ENCODE results near the gene OR5K2.

The OR5K2 gene

DNA sequence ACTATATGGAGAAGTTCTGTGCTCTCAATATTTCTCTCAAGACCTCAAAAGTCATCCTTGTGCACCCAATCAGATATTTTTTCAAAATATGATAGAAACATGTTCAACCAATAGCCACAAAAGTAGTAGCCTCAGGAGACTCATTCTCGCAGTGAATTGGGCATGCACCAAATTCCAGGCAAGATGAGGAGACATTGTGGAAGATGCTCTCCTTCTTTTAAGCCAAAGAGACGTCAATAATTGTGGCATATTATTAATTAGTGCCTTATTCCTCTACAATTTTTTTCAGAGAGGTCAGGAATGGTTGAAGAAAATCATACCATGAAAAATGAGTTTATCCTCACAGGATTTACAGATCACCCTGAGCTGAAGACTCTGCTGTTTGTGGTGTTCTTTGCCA lies at the start of gene OR5K2:
Gene OR5K2, plus strand, starts transcription at position 301 of the 400 bp plus-strand sequence. Its CDS starts 0 bp downstream, at position 301.
- DNase-seq: no peak

DNA sequence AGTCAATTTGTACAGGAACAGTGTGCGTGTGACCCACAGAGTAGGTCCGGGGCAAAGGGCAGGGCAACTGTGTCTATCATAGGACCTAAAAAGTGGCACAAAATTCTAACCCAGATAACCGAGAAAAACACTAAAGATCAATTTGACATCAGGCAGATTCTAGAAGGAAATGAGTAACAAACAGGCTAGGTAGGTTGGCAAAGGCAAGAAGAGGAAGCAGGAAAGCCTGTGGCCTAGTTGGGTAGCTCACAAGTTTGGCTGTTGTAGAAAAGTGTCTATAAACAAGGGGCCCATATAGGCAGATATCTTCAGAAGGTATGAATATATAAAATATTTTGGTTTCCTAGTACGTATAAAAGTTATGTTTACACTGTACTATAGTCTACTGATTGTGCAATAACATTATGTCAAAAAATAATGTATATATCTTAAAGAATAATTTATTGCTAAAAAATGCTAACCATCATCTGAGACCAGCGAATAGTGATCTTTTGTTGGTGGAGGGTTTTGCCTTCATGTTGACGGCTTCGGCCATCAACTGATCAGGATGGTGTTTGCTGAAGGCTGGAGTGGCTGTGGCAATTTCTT lies 47.8 kb upstream of the OR5K2 start:
- no peak for DNase-seq

DNA sequence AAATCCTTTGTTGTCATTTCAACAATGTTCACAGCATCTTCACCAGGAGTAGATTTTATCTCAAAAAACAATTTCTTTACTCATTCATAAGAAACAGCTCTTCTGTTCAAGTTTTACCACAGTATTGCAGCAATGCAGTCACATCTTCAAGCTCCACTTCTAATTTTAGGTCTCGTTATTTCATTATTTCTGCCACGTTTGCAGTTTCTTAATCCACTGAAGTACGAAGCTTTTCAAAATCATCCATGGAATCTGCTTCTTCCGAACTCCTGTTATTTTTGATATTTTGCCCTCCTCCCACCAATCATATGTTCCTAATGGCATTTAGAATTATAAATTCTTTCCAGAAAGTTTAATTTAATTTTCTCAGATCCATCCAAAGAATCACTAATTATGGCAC lies 47.1 kb upstream of the OR5K2 start:
- no peak for DNase-seq

DNA sequence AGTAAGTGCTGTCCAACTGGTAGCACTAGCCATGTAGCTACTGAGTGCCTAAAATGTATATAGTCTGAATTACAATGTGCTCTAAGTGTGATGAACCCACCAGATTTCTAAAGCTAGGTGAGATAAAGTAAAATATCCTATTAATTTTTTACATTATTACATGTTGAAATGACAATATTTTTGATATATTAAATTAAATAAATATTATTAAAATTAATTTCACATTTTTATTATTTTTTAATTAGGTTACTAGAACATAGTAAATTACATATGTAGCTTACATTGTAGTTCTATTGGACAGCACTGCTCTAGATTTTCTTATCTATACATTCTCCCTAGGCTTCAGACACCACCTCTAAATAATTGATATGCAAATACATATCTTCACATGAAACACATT lies 43.7 kb upstream of the OR5K2 start:
- no peak for DNase-seq

DNA sequence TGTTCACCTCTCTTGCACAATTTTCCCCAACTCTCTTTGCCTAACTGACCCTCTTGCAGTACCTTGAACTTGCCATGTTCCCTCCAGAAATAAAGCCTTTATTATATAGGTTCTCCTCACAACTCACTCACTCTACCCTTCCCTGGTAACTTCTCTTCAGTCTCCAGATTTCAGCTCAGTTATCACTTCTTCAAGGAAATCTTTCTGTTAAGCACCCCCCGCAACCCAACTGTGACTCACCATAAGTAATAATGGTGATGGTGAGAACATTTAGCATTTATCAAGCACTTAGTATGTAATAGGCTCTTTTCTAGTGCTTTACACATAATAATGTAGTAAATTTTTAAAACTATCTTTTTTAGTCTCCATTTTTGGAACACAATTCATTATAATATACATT lies 42.6 kb upstream of the OR5K2 start:
- no peak for DNase-seq

DNA sequence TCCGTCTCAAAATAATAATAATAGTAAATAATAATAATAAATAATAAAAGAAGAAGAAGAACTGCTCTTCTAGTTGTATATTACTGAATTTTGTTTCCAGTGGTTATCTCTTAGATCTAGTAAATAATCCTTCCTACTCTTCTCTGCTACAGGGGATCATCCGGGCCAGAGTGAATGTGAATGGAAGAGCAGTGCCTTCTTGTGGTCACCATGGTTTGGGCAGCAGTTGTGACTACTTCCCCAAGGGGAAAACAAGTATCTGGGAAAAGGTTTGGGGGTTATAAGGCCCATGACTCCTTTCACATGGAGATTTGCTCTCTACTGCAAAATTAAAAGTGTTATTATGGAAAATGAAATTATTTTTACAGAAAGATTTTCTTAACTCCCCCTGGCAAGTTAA lies 39.9 kb upstream of the OR5K2 start:
- no peak for DNase-seq

DNA sequence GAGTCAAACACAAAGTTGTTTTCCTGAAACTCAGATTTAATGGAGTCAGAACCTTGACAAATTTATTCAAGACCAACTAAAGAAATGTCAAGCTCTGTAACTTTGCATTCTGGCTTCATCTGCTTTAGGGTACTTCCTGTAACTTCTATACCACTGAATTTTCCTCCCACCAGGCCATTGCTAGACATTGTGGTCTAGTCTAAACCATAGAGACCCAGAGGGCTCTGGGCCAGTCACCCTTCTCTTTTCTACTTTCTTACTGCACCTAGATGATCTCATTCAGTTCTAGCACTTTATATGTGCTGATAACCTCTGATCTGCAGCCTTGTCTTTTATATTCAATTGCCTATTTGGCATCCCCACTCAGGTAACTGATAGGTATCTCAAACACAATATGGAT lies 37.3 kb upstream of the OR5K2 start:
- DNase-seq: no peak

DNA sequence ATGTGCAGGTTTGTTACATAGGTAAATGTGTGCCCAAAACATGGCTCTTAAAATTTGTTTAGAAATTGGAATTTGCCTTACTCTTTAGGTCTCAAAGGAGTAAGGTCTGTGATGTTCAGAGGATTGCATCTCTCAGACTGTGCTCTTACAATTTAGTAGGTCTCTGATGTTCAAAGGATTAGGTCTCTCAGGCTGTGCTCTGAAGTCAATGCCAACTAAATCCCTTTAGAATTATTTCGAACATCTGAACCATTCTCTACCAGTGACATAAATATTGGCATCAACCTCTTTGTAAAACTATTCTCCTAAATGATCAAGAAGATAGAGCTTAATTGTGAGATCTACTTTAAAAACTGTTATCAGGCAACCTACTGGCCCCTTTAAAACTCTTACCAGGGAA lies 34.6 kb upstream of the OR5K2 start, which contains the start of gene OR5K1:
Gene OR5K1, plus strand, starts transcription at position 301 of the 400 bp plus-strand sequence. CDS start 6,376 bp downstream, outside the sequence.
- no peak for DNase-seq

DNA sequence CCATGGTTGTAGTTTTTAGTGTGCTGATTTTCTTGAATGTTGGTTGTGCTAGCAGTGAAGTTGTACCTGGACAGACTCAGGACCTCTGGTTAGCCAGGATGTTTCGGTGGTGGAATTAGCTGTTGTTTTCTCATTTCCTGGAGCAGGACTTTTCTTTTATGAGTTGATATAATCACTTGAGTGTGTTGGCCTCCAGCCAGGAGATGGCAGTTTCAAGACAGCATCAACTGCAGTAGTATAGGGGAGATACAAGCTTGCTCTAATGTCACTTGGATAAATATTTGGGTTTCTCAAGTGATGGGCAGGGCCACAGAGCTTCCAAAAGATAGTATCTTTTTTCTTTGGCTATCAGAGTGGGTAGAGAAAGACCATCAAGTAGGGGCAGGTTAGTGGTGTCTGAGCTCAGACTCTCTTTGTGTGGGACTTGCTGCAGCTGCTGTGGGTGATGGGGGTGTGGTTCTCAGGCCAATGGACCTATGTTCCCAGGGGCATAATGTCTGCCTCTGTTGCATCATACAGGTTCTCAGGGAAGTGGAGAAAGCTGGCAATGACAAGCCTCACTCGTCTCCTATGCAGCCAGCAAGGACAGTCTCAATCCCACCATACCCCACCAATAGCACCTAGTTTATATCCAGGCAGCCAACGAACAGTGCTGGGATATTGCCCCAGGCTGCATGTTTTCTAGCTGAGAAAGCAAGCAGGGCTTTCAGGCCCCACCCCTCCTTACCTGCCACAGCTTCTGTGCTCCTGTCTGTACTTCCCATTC lies 14.6 kb upstream of the OR5K2 start:
- DNase-seq: no peak

DNA sequence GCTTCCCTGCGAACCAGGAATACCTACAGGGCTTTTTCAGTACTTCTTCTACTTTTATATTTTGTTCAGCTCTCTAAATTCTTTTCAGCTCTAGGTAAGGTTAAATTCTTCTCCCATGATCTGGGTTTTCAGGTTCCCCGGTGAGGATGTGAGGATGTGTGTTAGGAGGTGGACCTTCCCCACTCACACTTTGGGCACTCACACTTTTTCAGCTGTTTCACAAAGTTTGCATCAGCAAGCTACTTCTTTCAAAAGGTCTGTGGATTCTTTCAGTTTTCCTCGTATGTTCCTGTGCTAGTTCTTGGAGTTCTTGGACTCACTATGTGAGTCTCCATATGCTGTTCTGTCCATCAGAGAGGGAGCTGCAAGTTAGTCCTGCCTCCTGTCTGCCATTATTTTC lies 13.9 kb upstream of the OR5K2 start:
- DNase-seq: no peak

DNA sequence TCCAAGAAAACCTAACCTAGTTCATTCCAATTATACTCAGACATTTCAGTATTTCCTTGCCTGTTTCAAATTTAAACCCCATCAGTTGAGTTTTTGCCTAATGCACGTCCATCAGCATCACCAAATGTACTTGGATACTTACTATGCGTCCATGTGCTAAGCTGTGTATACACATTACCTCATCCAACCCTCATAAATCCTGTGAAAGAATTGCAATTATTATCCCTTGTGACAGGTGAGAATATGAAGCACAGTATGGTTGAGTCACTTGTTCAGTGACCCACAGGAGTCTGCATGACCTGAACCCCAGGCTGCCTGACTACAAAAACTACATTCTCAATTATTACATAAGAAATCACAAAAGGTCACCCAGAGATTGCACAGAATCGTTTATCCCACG lies 2.5 kb downstream of the OR5K2 start:
- DNase-seq: no peak

DNA sequence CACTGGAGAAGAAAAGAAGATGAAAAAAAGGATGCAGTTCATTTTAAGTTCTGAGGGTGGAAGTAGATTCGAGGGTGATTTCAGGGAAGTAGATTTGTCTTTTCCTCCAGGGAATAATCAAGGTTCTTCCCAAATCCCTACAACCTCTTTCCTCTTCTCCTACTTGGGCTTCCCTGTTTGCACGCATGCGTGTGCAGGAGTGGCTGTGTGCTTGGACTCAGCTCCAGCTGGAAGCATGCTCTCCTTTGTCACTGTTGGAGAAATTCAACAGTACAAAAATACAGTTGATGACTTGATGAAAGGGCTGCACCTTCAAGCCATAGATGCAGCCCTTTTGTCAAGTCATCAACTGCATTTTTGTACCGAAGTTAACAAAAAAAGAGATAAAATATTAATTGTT lies 3.8 kb downstream of the OR5K2 start:
- DNase-seq: no peak

DNA sequence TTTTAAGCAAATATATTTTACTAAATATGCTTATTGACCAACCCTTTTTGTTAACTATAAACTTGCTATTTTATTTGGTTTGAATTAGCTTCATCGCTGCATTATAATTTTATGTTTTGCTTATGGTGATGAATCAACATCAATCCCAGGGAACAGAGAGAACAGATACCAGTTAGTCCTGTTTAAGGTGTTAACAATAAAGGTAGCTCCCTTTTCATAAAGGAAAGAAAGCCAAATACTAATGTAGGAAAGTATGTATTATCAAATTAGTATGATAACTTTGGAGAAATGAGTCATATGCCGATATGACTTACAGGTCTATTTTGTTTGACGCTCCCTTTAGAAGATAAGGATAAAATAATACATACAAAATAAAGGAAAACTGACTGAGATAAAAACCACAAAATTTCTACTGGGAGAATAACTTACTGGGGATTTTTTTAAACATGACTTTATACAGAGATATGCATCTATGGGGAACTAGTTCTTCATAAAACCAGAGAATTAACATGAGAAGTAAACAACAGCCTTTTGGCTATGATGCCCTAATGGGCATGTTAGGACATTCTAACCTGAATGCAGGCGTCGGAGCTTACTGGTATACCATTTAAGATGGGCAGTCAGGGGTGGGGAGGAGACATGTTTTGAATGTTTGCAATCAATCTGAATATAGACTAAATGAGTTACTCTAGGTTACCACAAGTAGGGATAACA lies 4.5 kb downstream of the OR5K2 start:
- no peak for DNase-seq

DNA sequence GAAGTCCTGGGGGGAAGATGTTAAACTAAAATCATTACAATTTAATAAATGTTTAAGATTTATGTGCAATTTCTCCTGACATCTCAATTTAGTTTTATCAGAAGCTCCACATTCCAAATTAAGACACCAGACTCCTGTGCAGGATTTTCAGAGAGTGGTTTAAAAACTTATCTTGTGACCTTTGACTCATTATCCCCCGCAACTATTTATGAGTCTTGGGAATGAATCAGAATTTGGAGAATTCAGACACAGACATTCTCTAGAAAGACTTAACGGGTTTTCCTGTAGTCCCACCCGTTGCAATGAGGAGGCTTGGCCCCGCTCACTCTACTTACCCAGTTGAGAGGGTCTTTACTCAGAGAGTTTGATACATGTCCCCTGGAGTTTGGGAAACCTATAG lies 7.1 kb downstream of the OR5K2 start:
- no peak for DNase-seq

DNA sequence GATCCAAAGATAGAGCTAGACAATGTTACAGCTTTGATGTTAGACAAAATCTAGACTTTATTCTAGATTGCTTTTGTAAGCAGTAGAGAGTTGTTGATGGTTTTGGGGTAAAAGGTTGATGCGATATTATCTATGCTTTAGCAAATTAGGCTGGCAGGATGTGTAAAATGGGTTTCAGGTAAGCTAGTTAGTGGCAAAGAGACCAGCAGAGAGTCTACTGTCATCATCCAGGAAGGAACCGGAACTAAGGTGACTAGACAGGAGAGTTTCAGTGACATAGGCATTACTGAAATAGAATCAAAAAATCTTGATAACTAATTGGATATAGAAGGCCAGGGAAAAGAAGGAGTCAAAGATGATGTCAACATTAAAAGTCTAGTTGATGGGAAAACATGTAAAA lies 11.1 kb downstream of the OR5K2 start:
- no peak for DNase-seq

DNA sequence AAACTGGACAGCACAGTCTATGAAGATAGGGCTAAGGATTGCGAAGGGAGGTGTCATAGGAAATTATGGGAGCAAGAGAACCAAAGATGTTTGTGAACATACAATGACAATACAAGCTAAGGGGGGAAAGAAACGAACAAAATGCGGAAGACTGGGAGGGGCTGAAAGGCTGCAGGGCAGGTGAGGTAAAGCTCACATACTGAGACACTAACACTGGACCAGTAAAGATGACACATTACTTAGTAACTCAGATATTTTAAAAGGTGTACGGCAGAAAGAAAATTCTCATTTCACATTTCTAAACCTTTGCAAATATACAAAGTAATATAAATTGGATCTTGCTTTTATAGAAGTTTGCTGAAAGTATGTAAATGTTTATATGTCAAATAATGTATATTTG lies 15.1 kb downstream of the OR5K2 start:
- DNase-seq: no peak

DNA sequence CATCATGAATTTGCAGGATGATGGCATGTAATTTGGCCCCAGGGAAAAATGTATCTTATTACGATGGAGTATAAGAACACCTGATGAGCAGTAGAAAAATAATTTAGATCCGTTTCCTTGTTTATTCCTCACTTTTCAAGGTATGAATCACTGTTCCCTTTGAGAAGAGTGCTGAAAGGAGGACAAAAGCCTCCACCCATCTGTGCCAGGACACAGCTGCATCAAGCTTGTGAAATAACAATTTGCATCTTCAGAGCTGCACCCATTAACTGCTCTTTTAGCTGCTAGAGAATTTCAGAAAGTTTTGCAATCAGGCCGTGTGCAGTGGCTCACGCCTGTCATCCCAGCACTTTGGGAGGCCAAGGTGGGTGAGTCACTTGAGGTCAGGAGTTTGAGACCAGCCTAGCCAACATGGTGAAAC lies 15.6 kb downstream of the OR5K2 start:
- DNase-seq: no peak

DNA sequence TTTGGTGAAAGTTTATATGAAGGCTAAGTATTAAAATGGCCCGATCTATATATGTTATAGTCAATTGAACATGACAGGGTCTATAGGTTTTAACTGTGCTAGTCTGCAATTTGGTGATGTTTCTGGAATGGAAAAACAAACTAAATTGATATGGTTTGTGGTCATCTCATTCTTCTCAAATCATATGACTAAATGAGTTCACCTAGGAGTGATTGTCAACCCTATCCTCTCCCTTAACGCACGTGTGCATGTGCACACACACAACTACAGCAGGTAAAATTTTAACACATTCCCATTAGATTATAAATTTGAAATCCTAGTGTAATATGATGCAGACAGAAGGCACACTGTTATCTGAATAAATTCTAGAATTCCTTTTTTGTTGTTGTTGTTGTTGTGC lies 16.3 kb downstream of the OR5K2 start:
- DNase-seq: no peak

DNA sequence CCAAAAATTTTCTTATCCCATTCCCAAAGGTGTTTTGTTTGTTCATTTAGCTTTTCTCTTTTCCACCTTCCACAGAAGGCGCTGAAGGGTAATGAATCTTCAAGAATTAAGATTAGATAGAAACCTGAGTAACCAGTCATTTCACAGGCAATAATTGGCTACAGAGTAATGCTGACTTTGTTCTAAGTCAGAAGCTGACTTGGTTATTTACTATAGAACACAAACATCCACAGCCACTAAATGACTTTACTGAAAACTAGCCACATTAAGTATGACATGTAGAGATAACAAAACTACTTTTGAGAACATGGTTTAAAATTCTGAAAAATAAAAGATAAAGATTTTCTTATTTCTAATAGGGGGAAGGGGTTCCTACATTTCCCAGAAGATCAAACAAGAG lies 17.5 kb downstream of the OR5K2 start:
- DNase-seq: no peak

DNA sequence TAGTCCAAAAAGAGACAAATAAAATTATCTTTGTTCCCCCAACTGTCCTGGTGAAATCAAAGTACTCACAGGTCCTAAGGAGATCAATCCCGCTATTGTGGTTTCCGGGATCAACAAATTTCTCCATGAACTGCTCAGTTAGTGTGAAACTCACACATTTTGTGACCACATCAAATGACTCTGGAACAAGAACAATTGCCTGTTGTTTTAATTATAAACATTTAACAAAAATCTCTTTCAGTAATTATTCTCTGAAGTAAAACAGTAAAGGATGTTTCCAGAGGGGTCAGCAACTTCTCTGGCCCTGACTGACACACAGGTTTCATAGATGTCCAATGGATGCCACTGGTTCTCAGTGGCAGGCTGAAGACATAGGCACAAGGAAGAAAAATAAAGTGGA lies 21.3 kb downstream of the OR5K2 start:
- DNase-seq: no peak

DNA sequence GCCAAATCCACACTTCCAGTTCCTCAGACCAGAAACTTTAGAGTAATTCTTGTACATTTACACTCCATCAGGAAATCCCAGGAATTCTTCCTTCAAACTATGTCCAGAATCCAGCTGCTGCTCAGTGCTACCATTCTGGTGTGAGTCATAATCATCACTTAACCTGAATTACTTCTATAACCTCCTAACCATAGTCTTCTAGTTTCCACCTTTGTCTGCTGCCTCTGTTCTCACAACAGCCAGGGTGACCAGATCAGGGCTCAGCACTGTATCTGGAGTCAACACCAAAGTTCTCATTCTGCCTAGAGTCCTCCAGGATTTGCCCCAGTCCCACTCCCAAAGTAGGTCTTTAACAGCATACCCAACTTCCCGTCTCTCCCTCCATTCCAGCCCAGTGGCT lies 21.9 kb downstream of the OR5K2 start:
- DNase-seq: no peak

DNA sequence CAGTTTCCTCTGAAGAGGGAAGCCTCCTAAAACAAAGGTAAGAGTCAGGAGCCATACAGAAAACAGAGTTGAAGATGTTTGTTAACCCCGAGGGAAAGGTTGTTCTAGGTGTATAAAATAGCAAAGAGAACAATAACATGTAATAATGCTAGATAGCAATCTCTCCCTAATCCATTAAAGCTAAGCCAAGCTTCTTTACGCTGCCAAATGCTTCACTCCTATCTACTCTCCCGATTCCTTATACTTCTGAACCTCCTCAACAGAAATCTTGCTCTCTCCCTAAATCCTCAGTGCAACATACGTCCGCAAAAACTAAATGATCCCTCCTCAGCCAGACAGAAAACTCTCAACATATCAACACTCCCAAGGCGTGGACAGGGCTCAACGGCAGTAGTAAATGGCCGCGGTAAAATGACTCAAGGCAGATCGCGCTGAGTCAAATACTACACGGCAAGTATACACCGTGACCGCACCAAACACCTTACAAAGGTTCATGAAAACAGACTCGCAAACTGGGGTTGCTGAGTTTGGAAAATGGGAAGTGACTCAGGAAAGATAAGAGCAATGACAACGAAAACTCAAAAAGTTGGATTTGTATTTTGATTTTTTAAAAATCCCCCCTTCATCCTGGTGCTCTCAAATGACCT lies 24.5 kb downstream of the OR5K2 start:
- peak; percentile 7 to 30 (median 13) for DNase-seq

DNA sequence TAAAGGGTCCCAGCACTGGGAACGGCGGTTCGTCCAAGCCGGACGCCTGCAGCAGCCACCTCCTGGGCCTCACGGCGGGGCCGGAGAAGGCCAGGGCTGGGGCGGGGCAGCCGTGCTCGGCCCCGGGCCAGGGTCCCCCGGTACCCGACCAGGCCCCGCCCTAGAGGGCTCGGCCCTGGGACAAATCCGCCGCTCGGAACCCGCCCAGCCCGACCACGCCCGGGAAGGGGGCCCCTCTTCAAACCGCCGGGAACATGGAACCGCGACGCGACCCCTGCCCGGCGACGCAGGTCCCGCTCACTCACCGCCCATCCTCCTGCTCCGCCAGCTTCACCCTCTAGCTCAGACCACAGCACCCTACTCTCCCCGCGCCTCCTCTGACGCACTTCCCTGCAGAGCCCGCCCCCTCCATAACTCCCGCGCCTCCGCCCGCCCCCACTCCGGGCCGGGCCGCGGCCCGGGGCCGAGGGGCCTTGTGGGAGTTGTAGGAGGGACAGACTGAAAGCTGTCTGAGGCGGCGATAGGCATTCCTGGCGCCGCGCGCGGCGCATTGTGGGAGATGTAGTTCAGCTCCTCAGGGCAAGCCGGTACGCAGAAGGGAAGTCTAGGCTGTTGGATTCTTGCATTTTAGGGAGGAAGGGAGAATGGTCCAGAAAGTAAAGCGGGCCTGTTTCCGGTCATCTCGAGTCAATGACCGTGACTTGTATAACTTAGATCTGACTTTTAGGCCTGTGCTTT lies 25.2 kb downstream of the OR5K2 start, which contains the start of gene CLDND1:
Gene CLDND1, minus strand, starts transcription at position 359 of the 738 bp plus-strand sequence. CDS start 1,478 bp downstream, outside the sequence.
- peak; percentile 91 to 94 (median 94) for DNase-seq
